Measurements from ENCODE around the gene ALOXE3.

ALOXE3 gene

DNA sequence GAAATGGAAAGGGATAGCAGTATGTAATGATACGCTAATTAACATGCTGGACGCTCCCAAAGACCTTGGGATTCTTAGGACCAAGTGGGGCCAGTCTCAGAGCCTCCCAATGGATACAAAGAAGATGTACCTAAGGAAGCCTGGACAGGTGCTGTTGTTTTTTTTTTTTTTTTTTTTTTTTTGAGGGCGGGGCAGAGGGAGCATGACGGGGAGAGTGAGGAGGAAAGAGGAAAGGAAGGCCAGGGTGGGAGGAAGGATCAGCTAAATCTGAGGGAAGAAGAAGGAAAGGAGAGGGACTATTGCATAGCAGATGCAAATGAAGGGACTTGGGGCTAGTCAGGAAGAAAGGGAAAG, 41.9 kb upstream of the ALOXE3 start:
- H3K4me3 ChIP-seq (ENCODE audit: low read depth, low read length) = no peak overlapping the region
- no peak for DNase-seq (ENCODE audit: low read depth)
- TF ChIP-seq MYC (IDR thresholded peaks at IDR 0.05; ENCODE audit: low read depth, low read length) (no peak), POLR2A (IDR thresholded peaks at IDR 0.05; ENCODE audit: extremely low read depth, insufficient read length) (no peak)
- TF ChIP-seq, protein P1, sequence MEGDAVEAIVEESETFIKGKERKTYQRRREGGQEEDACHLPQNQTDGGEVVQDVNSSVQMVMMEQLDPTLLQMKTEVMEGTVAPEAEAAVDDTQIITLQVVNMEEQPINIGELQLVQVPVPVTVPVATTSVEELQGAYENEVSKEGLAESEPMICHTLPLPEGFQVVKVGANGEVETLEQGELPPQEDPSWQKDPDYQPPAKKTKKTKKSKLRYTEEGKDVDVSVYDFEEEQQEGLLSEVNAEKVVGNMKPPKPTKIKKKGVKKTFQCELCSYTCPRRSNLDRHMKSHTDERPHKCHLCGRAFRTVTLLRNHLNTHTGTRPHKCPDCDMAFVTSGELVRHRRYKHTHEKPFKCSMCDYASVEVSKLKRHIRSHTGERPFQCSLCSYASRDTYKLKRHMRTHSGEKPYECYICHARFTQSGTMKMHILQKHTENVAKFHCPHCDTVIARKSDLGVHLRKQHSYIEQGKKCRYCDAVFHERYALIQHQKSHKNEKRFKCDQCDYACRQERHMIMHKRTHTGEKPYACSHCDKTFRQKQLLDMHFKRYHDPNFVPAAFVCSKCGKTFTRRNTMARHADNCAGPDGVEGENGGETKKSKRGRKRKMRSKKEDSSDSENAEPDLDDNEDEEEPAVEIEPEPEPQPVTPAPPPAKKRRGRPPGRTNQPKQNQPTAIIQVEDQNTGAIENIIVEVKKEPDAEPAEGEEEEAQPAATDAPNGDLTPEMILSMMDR (IDR thresholded peaks at IDR 0.05; ENCODE audit: low read depth, low read length) = no peak
- TF ChIP-seq, protein P2, sequence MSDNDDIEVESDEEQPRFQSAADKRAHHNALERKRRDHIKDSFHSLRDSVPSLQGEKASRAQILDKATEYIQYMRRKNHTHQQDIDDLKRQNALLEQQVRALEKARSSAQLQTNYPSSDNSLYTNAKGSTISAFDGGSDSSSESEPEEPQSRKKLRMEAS (IDR thresholded peaks at IDR 0.05; ENCODE audit: low read depth, low read length) = no peak

DNA sequence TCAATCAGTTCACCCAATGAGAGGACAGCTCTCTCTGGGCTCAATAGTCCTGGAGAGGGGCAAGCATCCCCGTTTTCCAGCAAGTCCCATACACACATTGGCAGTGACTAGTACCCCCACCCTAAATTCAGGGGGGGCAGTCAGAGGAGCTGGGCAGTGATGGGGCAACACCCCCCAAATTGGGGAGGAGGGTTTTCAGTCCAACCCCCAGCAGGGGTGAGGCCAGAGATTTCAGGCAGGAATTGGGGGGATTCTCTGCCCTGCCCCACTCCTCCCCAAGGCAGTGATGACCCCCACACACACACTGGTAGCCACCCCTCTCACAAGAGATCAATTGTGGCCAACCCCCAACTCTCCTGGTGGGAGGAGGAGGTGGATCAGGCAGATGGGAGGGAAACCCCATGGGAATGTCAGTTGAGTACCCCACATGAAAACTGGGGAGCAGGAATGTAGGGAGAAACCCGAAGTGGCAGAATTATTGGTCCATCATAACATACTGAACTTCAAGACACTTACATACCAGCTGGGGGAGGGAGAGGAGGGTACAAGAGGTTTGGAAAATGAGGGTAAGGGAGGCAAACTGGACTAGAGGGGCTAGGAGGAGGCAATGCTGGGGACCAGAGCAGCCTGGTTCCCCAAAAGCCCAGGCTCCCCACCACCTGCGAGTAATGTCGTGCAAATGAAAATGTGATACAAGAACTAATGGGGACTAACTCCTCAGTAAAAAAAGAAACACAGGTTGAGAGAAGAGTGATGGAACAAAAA, 41.3 kb upstream of the ALOXE3 start:
- DNase-seq (ENCODE audit: low read depth) = no peak
- TF ChIP-seq, protein P1 (IDR thresholded peaks at IDR 0.05; ENCODE audit: low read depth, low read length) = no peak

DNA sequence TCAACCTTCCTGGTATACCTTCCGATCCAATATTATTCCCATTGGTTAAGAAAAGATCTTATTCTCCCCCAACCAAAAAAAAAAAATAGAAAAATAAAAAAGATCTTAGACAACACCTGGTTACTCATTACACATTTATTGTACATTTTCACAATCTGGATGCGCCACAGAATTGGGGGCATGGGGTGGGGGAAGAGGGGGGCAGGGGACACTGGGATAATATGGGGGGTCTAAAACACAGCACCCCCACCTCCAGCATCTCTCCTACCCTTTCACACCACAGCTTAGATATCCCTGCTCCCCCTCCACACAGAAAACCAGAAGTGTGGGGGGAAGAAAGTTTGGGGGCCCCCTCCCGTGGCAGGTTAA, 40.7 kb upstream of the ALOXE3 start:
- TF ChIP-seq, protein P1 (IDR thresholded peaks at IDR 0.05; ENCODE audit: low read depth, low read length) = no peak
- no peak for TF ChIP-seq POLR2A (IDR thresholded peaks at IDR 0.05; ENCODE audit: extremely low read depth, insufficient read length)
- no peak for TF ChIP-seq MYC (IDR thresholded peaks at IDR 0.05; ENCODE audit: low read depth, low read length)
- TF ChIP-seq, protein P2 (IDR thresholded peaks at IDR 0.05; ENCODE audit: low read depth, low read length) = no peak
- no peak for DNase-seq (ENCODE audit: low read depth)
- no peak overlapping the region for H3K4me3 ChIP-seq (ENCODE audit: low read depth, low read length)

More for the DNA sequence above, 41.3 kb upstream of the ALOXE3 start:
- H3K4me3 ChIP-seq (ENCODE audit: low read depth, low read length) = no peak overlapping the region

DNA sequence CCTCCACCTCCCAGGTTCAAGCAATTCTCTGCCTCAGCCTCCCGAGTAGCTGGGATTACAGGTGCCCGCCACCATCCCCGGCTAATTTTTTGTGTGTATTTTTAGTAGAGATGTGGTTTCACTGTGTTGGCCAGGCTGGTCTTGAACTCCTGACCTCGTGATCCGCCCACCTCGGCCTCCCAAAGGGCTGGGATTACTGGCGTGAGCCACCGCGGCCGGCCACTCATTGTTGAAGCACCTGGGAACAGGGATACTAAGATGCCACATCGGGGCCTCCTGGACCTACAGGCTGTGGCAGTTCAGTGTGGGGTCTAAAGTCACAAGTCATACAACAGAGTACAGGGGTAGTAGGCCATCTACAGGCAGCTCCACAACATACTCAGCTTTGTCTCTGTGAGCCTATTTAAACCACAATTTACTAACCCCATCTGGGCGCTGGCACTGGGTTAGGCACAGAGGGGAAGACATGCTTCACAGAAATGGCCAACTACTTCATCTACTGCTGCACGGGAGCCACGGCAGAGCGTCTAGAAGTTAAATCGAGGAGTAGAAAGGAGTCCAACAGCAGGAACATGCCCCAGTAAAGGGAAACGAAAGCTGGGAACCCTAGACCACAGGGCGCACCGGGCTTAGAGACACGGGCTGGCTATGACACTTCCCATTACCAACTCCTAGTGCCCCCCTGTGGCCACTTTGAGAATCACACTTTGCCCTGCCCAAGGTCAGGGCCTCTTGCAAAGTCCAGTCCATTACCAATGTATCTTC, 40.1 kb upstream of the ALOXE3 start:
- no peak overlapping the region for H3K4me3 ChIP-seq (ENCODE audit: low read depth, low read length)
- TF ChIP-seq, protein P1 (IDR thresholded peaks at IDR 0.05; ENCODE audit: low read depth, low read length) = peak; percentile 63
- no peak for TF ChIP-seq POLR2A (IDR thresholded peaks at IDR 0.05; ENCODE audit: extremely low read depth, insufficient read length)
- TF ChIP-seq, protein P2 (IDR thresholded peaks at IDR 0.05; ENCODE audit: low read depth, low read length) = peak; percentile 20; the same call in 1 of the 2 replicates
- DNase-seq (ENCODE audit: low read depth) = peak; percentile 83

DNA sequence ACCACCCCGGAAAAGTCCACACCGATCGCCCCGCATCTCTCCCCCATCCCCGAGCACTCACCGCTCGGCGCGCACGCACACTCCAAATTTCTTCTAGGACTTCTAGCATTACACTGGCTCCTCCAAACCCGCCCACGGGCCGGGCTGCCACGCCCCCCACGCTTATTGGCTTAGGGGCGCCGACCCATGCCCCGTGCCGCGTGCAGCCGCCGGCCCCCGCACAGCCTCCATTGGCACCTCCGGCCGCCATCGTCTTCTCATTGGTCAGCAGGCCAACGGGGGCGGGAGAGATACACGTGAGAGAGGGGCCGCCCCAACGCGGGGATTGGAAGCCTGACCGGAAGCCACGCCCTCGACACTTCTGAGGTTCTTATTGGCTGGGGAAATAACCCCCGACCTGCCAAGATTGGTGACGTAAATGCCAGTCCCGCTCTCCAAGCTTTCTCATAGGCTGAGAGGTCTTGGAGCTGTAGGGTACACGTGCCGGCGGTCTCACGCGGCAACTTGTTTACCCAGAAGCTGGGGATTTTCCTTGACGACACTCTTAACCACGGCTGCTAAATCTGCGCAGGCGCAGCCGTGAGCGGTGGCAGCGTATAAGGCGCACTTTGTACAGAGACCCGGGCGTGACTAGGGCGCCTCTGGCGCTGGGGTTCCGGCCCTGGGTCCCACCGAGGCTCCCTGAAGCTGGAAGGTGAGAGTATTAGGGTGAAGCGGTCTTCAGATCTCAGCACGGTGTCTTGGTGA, 38.1 kb upstream of the ALOXE3 start:
- TF ChIP-seq, protein P2 (IDR thresholded peaks at IDR 0.05; ENCODE audit: low read depth, low read length) = peak; percentile 95
- TF ChIP-seq POLR2A (IDR thresholded peaks at IDR 0.05; ENCODE audit: extremely low read depth, insufficient read length) = peak; percentile 46
- TF ChIP-seq MYC (IDR thresholded peaks at IDR 0.05; ENCODE audit: low read depth, low read length) = peak; percentile 76
- TF ChIP-seq, protein P1 (IDR thresholded peaks at IDR 0.05; ENCODE audit: low read depth, low read length) = no peak
- H3K4me3 ChIP-seq (ENCODE audit: low read depth, low read length) = peak overlapping the region; percentile 59
- DNase-seq (ENCODE audit: low read depth) = peak; percentile 99
